ENCODE data around the gene CASP8.
"Not testable (repeated sequence)": the region's sequence is repeated elsewhere in the genome, so short reads cannot be mapped to it uniquely, and the experiment has no call there.

CASP8 gene

GRCh38 chr2:201237486-201238123 lies 22.7 kb upstream of the CASP8 start:
- Histone ChIP-seq H3K27me3 (no peaks in the 10 kb centered on the region), H3K4me3 (no peak overlapping the region), H3K4me1 (peaks cover 0 to 26% (median 10%) of the 10 kb centered on the region in 4 donors), H3K36me3 (no peaks in the 10 kb centered on the region), H3K9me3 (no peaks in the 10 kb centered on the region), H3K27ac (peak overlapping the region in 1 of 2 donors; percentile 50)
- intact Hi-C loops (cut with DNase I; ENCODE audit: low total_unique reads): loop anchor here (5.0 kb wide), 1 partner anchor 125 kb away; no protein-coding TSS in a partner anchor
- no peak for DNase-seq
- TF ChIP-seq CTCF (IDR thresholded peaks at IDR 0.05): no peak

- intact Hi-C loops (cut with DNase I; ENCODE audit: low total_unique reads): loop anchor here (5.0 kb wide), 1 partner anchor 123 kb away; no protein-coding TSS in a partner anchor
- DNase-seq: peak; percentile 84 to 88
These were observed 21.0 kb upstream of the CASP8 start for GRCh38 chr2:201239167-201239935.

GRCh38 chr2:201242571-201243277 lies 17.6 kb upstream of the CASP8 start:
- Histone ChIP-seq H3K27me3 (no peaks in the 10 kb centered on the region), H3K27ac (no peak overlapping the region), H3K4me3 (no peak overlapping the region), H3K36me3 (no peaks in the 10 kb centered on the region), H3K9me3 (no peaks in the 10 kb centered on the region), H3K4me1 (peaks cover 0 to 4% (median 0%) of the 10 kb centered on the region in 4 donors)
- intact Hi-C loops (cut with DNase I; ENCODE audit: low total_unique reads): loop anchor here (10.0 kb wide), 1 partner anchor 382 kb away; no protein-coding TSS in a partner anchor
- no peak for DNase-seq
- no peak for TF ChIP-seq CTCF (IDR thresholded peaks at IDR 0.05)

More at GRCh38 chr2:201239167-201239935, 21.0 kb upstream of the CASP8 start:
- H3K4me3 ChIP-seq, H3K27me3 ChIP-seq, H3K36me3 ChIP-seq, H3K9me3 ChIP-seq: not testable (repeated sequence)
- Histone ChIP-seq H3K27ac (peak overlapping the region; percentile 25 to 26), H3K4me1 (peaks cover 0 to 25% (median 8%) of the 10 kb centered on the region in 4 donors)

- Histone ChIP-seq H3K27ac (no peak overlapping the region), H3K27me3 (no peaks in the 10 kb centered on the region), H3K4me3 (no peak overlapping the region), H3K36me3 (no peaks in the 10 kb centered on the region), H3K9me3 (no peaks in the 10 kb centered on the region), H3K4me1 (no peaks in the 10 kb centered on the region)
- TF ChIP-seq CTCF (IDR thresholded peaks at IDR 0.05): no peak
- no peak for DNase-seq
- intact Hi-C loops (cut with DNase I; ENCODE audit: low total_unique reads): loop anchor here (10.0 kb wide), 1 partner anchor 380 kb away; no protein-coding TSS in a partner anchor
These were observed 15.5 kb upstream of the CASP8 start for GRCh38 chr2:201244829-201245228.

GRCh38 chr2:201246280-201246679 lies 14.1 kb upstream of the CASP8 start:
- intact Hi-C loops (cut with DNase I; ENCODE audit: low total_unique reads): loop anchor here (10.0 kb wide), 1 partner anchor 379 kb away; no protein-coding TSS in a partner anchor

More at GRCh38 chr2:201246280-201246679, 14.1 kb upstream of the CASP8 start:
- Histone ChIP-seq H3K27ac (no peak overlapping the region), H3K4me1 (no peaks in the 10 kb centered on the region), H3K9me3 (no peaks in the 10 kb centered on the region), H3K36me3 (no peaks in the 10 kb centered on the region), H3K27me3 (no peaks in the 10 kb centered on the region), H3K4me3 (no peak overlapping the region)
- no peak for TF ChIP-seq CTCF (IDR thresholded peaks at IDR 0.05)
- no peak for DNase-seq

Measured in tibial artery (tissue), 4 donors.